ENCODE data around the gene NTMT1. TPM values are rescaled to one million over a fixed set of nuclear protein-coding genes. Genes with fewer than 3 reads are reported as not detected.

NTMT1 gene
- total and polyA plus RNA-seq, 2 experiments from 2014 or later, result 20.8 to 81.4 TPM

DNA sequence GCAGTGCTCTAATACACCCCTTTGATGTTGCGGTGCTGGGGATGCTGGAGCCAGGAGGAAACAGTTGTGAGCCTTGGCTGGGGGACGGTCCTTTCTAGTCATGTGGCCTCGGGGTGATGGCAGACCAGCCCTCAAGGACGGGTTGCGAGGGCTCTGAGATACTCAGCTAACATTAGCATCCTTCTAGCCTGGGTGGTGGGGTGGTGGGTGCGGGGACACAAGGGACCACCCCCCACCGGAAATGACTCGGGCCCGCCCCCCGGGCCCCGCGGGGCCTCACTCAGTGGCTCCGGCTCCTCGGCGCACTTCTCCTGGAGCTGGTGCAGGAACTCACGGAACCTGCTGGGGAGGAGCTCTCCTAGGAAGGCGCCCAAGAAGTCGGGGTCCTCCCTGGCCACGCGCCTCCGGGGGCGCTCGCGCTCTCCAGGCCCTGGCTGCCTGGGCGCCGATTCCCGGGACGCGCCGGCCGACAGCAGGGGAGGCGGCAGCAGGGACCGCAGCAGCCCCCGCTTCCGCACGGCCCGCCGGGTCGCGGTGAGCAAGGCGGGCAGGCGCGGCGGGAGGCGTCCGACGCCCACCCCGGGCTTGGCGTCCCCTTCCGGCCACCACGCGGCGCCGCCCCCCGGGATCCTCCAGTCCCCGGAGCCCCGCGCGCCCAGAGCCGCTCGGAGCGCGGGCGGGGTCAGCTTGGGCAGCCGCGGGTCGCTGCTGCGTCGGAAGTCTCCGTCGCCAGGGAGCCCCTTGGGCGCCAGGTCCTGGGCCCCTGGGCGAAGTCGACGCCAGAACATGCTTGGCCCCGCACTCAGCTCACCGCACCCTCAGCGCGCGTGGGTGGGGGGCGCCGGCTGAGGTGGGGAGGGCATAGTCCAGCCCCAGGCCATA is 5.9 kb upstream of the NTMT1 start:
- Histone ChIP-seq H3K4me1 (ENCODE audit: insufficient read depth) (peaks cover 9% of the 10 kb centered on the region), H3K79me2 (no peaks in the 10 kb centered on the region), H4K20me1 (ENCODE audit: insufficient read depth, poor library complexity, severe bottlenecking) (no peaks in the 10 kb centered on the region), H3K4me2 (peak overlapping the region; percentile 99), H3K4me3 (peak overlapping the region; percentile 77), H3K27ac (peak overlapping the region; percentile 58), H3K9me3 (ENCODE audit: low read depth) (no peaks in the 10 kb centered on the region), H3K27me3 (no peaks in the 10 kb centered on the region), H3K36me3 (replicated peaks; ENCODE audit: insufficient read depth, low read depth) (no peaks in the 10 kb centered on the region), H2AFZ (peak overlapping the region; percentile 86), H3K9me2 (replicated peaks; ENCODE audit: insufficient read depth) (no peaks in the 10 kb centered on the region)
- TF ChIP-seq, protein P1, sequence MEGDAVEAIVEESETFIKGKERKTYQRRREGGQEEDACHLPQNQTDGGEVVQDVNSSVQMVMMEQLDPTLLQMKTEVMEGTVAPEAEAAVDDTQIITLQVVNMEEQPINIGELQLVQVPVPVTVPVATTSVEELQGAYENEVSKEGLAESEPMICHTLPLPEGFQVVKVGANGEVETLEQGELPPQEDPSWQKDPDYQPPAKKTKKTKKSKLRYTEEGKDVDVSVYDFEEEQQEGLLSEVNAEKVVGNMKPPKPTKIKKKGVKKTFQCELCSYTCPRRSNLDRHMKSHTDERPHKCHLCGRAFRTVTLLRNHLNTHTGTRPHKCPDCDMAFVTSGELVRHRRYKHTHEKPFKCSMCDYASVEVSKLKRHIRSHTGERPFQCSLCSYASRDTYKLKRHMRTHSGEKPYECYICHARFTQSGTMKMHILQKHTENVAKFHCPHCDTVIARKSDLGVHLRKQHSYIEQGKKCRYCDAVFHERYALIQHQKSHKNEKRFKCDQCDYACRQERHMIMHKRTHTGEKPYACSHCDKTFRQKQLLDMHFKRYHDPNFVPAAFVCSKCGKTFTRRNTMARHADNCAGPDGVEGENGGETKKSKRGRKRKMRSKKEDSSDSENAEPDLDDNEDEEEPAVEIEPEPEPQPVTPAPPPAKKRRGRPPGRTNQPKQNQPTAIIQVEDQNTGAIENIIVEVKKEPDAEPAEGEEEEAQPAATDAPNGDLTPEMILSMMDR (IDR thresholded peaks at IDR 0.05; ENCODE audit: poor library complexity), result peak; percentile 36
- TF ChIP-seq EZH2phosphoT487 (IDR thresholded peaks at IDR 0.05; ENCODE audit: low read depth, severe bottlenecking, unreplicated experiment), result no peak
- TF ChIP-seq EZH2 (IDR thresholded peaks at IDR 0.05; ENCODE audit: borderline replicate concordance), result no peak
- 1% methylated on average over 46 of the region's 82 CpGs for WGBS (ENCODE audit: low lambda C conversion rate, missing lambda C conversion rate)
- DNase-seq (ENCODE audit: low spot score), result peak; percentile 78

DNA sequence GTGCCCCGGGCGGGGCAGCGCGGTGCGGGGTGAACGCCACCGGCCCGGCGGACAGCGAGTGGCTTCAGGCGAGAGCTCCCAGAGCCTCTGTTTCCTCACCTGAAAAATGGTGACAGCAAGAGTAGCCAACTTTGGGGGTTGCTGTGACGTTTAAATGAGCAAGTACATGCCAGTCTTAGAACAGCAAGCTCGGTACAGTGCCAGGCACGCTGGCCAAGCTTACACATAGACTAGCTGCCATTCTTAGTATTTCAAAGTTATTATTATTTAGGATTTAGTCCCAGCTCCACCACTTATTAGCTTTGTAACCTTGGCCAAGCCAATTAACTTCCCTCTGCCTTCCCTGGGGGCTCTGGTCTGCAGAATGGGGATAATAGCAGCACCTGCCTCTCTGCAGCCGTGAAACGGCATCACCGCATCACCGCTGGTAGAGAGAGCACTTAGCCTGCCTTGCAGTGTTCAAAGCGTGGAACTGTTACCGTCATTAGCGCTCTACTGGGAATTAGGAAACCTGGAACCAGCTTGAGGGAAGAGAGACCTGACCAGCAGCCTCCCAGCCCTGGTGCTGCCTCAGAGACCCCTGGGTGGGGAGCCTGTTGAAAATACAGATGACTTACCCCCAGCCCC is 5.2 kb upstream of the NTMT1 start, which contains the start of gene C9orf50:
TSS of gene C9orf50 (minus strand) at position 433 of the 627 bp plus-strand sequence. CDS start 527 bp downstream, outside the sequence.
- Histone ChIP-seq H2AFZ (peak within 1 kb of the TSS; percentile 86), H4K20me1 (ENCODE audit: insufficient read depth, poor library complexity, severe bottlenecking) (no peaks in the 10 kb centered on the region), H3K9me2 (replicated peaks; ENCODE audit: insufficient read depth) (no peaks in the 10 kb centered on the region), H3K4me2 (peak within 1 kb of the TSS; percentile 99), H3K79me2 (peaks cover 4% of the 10 kb centered on the region), H3K4me3 (peak within 1 kb of the TSS; percentile 77), H3K36me3 (replicated peaks; ENCODE audit: insufficient read depth, low read depth) (no peaks in the 10 kb centered on the region), H3K27me3 (no peaks in the 10 kb centered on the region), H3K9me3 (ENCODE audit: low read depth) (no peaks in the 10 kb centered on the region), H3K27ac (peak within 1 kb of the TSS; percentile 58), H3K4me1 (ENCODE audit: insufficient read depth) (peaks cover 9% of the 10 kb centered on the region)
- DNase-seq (ENCODE audit: low spot score), result no peak
- TF ChIP-seq EZH2 (IDR thresholded peaks at IDR 0.05; ENCODE audit: borderline replicate concordance), result no peak
- no peak for TF ChIP-seq EZH2phosphoT487 (IDR thresholded peaks at IDR 0.05; ENCODE audit: low read depth, severe bottlenecking, unreplicated experiment)
- TF ChIP-seq, protein P1 (IDR thresholded peaks at IDR 0.05; ENCODE audit: poor library complexity), result no peak
- 18% methylated on average over 21 of the region's 21 CpGs for WGBS (ENCODE audit: low lambda C conversion rate, missing lambda C conversion rate)

DNA sequence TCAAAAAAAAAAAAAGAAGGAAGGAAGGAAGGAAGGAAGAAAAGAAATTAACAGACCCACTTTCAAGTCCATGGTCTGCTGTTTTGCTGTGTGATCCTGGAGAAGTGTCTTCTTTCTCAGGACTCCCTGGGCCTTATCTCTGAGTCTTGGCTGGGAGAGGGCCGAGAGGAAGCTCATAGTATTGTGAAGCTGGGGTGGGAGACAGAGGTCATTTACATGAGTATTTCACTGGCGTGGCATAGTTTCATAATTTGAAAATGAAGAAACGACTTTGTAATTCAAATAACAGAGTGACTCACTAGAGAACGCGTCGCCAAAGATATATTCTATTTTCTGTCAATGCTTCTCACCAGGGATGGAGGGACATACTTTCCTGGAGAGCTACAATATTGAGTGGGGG is 2.6 kb upstream of the NTMT1 start:
- Histone ChIP-seq H3K4me2 (no peak overlapping the region), H4K20me1 (ENCODE audit: insufficient read depth, poor library complexity, severe bottlenecking) (peaks cover 18% of the 10 kb centered on the region), H3K4me3 (no peak overlapping the region), H3K79me2 (peaks cover 26% of the 10 kb centered on the region), H3K9me2 (replicated peaks; ENCODE audit: insufficient read depth) (no peaks in the 10 kb centered on the region), H2AFZ (no peak overlapping the region), H3K27ac (no peak overlapping the region), H3K9me3 (ENCODE audit: low read depth) (no peaks in the 10 kb centered on the region), H3K36me3 (replicated peaks; ENCODE audit: insufficient read depth, low read depth) (no peaks in the 10 kb centered on the region), H3K4me1 (ENCODE audit: insufficient read depth) (peaks cover 22% of the 10 kb centered on the region), H3K27me3 (no peaks in the 10 kb centered on the region)
- 88% methylated on average over 6 of the region's 6 CpGs for WGBS (ENCODE audit: low lambda C conversion rate, missing lambda C conversion rate)
- TF ChIP-seq, protein P1 (IDR thresholded peaks at IDR 0.05; ENCODE audit: poor library complexity), result no peak
- TF ChIP-seq EZH2 (IDR thresholded peaks at IDR 0.05; ENCODE audit: borderline replicate concordance) (no peak), EZH2phosphoT487 (IDR thresholded peaks at IDR 0.05; ENCODE audit: low read depth, severe bottlenecking, unreplicated experiment) (no peak)
- no peak for DNase-seq (ENCODE audit: low spot score)

All from hepatocyte (in vitro differentiated cells).